ENCODE results near the gene MADD.
"Not testable (repeated sequence)": the region's sequence is repeated elsewhere in the genome, so short reads cannot be mapped to it uniquely, and the experiment has no call there.

MADD gene

DNA sequence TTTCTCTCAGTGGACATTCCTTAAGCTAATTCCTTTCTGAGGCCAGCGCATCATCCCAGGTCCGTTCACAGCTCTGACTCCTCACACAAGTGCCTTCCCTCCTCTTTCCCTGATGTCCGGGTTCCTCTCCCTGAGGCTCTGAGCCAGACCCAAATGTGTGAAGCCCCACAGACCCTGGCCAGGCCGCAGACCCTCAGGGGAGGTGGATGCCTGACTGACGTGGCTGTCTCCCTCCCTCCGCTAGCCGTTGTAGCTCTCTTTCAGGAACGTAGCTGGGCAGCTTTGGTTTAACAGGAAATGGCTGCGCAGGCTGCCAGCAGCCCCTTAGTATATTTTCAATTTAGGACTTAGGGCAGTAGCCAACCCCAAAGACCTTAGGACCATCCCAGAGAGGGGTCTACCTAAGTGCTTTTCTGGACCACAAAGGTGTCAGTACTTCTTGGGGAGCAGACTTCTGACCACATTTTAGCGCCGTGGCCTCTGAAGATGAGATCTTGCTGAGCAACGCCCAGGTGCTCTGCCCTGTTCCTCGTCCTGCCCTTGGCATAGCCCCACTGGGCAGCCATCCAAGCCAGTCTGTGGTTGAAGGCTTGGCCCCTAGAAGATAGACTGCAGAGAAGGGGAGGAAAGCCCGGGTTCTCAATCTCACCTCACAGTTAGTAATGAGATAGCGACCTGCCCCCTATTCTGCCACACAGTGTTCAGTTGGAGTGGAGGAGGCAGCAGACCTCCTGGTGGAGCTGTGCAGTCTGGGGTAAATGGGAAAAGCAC, 55.5 kb downstream of the MADD start:
- DNase-seq (ENCODE audit: low spot score): no peak

DNA sequence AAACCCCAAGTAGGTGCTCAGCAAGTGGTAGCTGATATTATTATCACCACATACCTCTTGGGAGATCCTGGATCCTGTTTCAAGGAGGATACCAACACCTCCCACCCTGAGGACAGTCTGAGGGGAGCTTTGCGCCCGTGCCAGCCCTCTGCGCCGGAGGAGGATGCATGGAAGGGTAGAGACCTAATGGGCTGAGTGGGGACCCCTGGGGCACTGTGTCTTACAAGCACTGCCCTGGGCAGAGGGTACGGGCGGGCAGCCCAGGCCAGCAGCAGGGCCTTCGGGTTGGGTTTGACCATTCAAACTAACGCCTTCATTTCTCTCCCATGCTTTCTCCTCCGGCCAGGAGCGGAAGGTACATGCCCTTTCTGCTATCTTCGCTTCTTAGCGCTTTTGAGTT, 56.3 kb downstream of the MADD start:
- DNase-seq (ENCODE audit: low spot score): no peak

GRCh38 chr11:47327025-47327424, 57.1 kb downstream of the MADD start:
- DNase-seq (ENCODE audit: low spot score): no peak

- no peak for DNase-seq (ENCODE audit: low spot score)
Measured at GRCh38 chr11:47327949-47328348, 58.0 kb downstream of the MADD start.

DNA sequence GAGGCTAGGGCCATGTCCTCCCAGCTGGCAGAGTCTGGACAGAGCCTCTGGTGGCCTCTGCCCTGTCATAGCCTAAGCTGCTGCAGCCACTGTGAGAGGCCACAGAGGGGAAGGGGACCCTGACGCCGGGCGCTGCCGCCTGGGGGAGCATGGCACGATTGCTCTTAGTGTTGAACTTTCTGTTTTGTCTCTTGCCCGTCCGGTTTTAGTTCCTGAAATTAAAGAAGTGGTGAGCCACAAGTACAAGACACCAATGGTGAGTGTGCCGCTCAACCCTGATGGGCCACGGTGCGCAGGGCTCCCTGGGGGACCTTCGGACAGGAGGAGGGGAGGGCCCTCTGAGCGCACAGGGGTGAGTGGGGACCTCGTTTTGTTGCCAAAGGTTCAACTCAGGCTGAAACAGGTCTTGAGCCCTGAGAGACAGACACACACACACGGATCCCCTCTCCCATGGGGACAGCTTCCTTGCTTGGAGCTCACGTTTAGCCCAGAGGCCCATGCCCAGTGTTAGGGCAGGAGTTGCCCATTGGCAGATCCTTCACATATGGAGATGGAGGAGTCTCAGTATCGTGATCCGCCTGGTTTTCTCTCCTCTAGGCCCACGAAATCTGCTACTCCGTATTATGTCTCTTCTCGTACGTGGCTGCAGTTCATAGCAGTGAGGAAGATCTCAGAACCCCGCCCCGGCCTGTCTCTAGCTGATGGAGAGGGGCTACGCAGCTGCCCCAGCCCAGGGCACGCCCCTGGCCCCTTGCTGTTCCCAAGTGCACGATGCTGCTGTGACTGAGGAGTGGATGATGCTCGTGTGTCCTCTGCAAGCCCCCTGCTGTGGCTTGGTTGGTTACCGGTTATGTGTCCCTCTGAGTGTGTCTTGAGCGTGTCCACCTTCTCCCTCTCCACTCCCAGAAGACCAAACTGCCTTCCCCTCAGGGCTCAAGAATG, 58.8 kb downstream of the MADD start:
- no peak for DNase-seq (ENCODE audit: low spot score)

DNA sequence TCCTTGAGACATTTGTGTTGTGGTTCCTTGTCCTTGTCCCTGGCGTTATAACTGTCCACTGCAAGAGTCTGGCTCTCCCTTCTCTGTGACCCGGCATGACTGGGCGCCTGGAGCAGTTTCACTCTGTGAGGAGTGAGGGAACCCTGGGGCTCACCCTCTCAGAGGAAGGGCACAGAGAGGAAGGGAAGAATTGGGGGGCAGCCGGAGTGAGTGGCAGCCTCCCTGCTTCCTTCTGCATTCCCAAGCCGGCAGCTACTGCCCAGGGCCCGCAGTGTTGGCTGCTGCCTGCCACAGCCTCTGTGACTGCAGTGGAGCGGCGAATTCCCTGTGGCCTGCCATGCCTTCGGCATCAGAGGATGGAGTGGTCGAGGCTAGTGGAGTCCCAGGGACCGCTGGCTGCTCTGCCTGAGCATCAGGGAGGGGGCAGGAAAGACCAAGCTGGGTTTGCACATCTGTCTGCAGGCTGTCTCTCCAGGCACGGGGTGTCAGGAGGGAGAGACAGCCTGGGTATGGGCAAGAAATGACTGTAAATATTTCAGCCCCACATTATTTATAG, 59.6 kb downstream of the MADD start:
- DNase-seq (ENCODE audit: low spot score): no peak

GRCh38 chr11:47329987-47330931, 60.3 kb downstream of the MADD start:
- DNase-seq (ENCODE audit: low spot score): peak; percentile 58

DNA sequence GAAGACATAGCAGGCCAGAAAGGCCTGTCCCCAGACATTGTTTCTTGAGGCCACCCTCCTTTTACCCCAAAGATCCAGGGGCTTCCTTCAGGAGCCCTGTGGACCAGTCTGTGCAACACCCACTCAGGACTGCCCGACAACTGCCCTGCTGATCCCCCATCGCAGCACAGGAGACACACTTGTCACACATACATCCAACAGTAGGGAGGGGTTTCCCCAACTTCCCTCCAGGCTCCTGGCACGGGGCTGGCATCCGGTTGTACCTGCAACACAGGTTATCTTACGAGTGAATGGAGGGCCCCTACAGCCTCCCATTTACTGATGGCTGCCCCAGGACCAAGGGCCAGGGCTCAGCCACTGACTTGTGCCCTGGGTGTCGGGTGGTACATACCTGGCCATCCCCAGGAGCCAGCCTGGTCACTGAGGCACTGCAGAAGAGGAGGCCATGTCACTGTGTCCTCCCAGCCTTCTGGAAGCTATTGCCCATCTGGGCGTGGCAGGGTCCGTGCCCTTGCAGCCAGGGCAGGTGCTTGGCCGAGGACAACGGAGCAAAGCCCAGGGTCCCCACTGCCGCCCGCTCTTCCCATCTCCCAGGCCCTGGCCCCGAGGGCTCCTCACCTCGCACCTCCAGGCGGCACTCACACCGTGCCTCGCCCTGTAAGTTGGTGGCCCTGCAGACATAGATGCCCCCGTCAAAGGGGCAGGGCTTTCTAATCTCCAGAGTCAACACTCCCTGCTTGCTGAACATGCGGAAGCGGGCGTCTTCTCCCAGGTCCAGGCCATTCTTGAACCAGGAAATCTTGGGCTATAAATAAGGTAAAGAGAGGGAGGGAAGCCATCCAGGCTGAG, 61.7 kb downstream of the MADD start:
- DNase-seq (ENCODE audit: low spot score): no peak

- no peak for DNase-seq (ENCODE audit: low spot score)
Measured at GRCh38 chr11:47332303-47332711, 62.4 kb downstream of the MADD start.

- no peak for DNase-seq (ENCODE audit: low spot score)
Measured at GRCh38 chr11:47332791-47333525, 63.0 kb downstream of the MADD start.

DNA sequence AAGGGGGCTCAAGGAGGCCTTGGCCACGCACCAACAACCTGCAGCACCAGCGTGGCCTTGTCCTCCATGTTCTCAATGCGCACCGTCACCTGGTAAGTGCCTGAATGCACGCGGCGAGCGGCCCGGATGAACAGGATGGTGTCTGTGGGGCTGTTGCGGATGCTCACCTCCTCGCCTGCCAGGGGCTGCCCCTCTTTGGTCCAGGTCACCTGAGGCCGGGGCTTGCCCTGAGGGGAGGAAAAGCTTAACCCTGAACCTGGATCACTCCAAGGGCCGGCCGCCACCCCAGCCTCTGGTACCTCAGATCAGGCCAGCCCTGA, 63.6 kb downstream of the MADD start:
- no peak for DNase-seq (ENCODE audit: low spot score)

GRCh38 chr11:47333886-47334443, 64.0 kb downstream of the MADD start:
- no peak for DNase-seq (ENCODE audit: low spot score)

DNA sequence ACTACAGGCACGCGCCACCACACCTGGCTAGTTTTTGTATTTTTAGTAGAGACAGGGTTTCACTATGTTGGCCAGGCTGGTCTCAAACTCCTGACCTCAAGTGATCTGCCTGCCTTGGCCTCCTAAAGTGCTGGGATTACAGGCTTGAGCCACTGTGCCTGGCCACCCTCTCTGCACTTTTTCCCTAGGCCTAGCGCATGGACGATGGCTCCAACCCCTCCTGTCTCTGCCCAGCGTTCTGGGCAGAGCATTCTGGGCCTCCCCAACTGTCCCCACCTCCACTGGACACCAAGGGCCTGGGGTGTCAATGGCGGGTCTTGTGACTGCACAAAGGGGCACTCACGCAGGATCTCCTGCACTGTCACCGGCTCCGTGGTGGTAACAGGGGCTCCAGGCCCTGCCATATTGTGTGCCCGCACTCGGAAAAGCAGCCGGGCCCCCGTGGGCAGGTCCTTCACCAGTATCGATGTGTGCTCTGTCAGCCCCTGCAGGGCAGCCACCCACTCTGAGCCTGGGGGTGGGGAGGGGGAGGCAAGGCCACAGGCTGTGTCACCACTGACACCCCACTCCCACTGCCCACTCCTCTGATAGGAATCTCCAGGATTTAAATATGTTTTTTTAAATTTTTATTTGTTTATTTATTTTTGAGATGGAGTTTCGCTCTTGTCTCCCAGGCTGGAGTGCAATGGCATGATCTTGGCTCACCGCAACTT, 64.9 kb downstream of the MADD start:
- not testable (repeated sequence) for DNase-seq (ENCODE audit: low spot score)

- DNase-seq (ENCODE audit: low spot score): no peak
Measured at GRCh38 chr11:47335733-47336132, 65.8 kb downstream of the MADD start.

DNA sequence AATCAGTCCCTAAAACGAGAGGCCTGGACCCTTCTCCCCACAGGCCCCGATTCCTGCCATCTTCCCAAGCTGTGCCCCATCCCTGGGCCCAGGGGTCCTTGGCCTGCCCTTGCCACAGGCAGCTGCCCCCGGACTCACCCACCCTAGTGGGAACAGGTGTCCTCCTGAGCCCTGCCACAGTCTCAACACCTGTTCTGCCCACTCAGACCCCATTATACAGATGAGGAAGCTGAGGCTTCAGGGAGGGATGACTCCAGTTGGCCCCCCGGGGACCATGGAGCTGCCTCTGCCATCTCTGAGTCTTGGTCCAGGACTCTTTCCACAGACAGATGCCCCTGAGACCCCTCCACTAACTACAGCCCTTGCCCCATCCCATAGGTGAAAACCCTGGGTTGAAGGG, 66.7 kb downstream of the MADD start:
- no peak for DNase-seq (ENCODE audit: low spot score)

DNA sequence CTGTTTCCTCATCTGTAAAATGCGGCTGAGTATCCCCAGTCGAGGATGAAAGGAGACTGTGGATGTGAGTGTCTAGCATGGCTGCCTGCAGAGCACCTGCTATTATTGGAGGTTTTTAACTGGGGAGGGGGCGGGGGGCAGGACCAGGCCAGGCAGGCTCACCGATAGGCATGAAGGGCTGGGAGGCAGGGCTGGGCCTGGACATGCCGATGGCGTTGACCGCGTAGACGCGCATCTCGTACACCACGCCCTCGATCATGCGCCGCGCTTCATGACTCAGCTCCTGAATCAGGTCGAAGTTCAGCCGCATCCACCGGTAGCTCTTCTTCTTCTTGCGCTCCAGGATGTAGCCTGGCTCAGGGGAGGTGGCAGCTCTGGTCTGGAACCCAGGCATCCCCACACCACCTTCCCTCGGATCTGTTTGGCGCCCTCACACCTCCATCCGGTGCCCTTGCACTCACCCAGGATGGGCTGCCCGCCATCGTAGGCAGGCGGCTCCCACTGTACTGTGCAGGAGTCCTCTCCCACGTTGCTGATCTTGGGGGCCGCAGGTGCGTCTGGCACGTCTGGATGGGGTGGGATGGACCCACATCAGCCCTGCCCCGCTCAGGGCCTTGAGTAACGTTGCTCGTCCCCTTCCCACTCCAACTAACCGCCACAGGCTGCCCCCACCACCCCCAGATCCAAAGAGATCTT, 67.4 kb downstream of the MADD start:
- DNase-seq (ENCODE audit: low spot score): no peak

GRCh38 chr11:47338396-47339241, 68.7 kb downstream of the MADD start:
- DNase-seq (ENCODE audit: low spot score): no peak

DNA sequence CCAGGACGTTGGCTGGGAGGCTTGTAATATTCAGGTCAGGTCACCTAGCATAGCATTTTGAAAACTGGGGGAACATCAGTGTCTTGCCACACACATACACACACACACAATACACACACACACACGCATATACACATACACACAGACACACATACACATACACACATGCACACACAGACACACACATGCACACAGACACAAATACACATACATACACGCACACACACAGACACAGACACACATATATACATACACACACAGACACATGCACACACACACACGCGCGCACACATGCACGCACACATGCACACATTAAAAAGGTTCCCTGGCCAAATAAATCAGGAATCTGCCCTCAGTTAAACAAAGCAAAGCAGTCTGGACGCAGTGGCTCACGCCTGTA, 70.1 kb downstream of the MADD start:
- no peak for DNase-seq (ENCODE audit: low spot score)

All from kidney capillary endothelial cell (primary cell).